Subcutaneous adipose tissue (tissue), 4 donors: Measurements from ENCODE around the gene KANTR. TPM values are rescaled to one million over a fixed set of nuclear protein-coding genes. Genes with fewer than 3 reads are reported as not detected.

Source experiments
- small RNA-seq: library from RNA; depleted of rRNA; stranded (forward); fragments of <200 nt; gene quantifications from one replicate; pipeline ENCODE3, GENCODE V24; 2016
- total RNA-seq, 4 donors: library from RNA; depleted of rRNA; stranded (reverse); fragments of >200 nt; gene quantifications; one replicate each; pipeline ENCODE4 v1.1.0, GENCODE V29; 2016
- TF ChIP-seq, protein P1 (sequence below): fragments of 450-650 bp; IDR thresholded peaks from one replicate; pipeline ENCODE4 v1.5.1; 2016; ENCODE audit warnings: low read depth, mild to moderate bottlenecking, control low read depth, antibody characterized with exemption, moderate library complexity

The KANTR gene
- total RNA-seq, 4 donors from 2014 or later = 14.6 to 41.3 (median 19.0) TPM

DNA sequence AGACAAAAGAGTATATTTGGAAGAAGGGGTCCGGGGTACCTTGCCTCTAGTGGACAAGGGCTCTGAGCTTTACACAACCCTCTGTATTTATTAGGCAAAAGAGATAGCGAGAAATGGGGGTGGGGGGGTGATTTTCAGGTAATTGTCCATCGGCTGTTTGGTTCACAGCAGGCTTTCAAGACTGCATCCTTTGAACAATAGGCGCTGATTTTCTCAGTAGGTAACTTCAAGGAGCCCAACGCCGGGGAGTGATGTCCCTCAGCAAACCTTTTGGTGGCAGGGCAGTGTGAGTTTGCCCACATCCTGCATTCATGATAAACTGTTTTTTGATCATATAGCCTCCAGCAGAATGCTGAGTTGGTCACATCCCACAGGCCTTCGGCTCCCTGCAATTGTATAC lies 69.5 kb downstream of the KANTR start:
- TF ChIP-seq, protein P1, sequence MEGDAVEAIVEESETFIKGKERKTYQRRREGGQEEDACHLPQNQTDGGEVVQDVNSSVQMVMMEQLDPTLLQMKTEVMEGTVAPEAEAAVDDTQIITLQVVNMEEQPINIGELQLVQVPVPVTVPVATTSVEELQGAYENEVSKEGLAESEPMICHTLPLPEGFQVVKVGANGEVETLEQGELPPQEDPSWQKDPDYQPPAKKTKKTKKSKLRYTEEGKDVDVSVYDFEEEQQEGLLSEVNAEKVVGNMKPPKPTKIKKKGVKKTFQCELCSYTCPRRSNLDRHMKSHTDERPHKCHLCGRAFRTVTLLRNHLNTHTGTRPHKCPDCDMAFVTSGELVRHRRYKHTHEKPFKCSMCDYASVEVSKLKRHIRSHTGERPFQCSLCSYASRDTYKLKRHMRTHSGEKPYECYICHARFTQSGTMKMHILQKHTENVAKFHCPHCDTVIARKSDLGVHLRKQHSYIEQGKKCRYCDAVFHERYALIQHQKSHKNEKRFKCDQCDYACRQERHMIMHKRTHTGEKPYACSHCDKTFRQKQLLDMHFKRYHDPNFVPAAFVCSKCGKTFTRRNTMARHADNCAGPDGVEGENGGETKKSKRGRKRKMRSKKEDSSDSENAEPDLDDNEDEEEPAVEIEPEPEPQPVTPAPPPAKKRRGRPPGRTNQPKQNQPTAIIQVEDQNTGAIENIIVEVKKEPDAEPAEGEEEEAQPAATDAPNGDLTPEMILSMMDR = no peak

DNA sequence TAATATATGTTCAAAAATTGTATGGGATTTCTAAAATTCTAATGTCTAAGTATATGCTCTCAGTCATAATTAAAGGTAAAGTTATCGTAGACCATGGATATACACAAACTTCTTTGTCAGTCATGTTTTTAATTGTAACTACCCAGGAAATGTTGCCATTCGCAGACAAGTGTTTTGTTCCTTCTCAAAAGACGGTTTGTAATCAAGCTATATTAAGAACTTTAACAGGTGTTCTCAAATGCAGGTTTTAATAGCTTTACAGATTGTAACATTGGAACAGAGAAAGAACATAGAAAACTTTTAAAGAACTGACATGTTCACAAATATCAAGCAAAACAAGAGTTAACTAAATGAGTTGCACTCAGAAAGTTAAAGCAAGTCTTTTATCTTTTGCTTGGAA lies 72.2 kb downstream of the KANTR start:
- TF ChIP-seq, protein P1 = no peak

DNA sequence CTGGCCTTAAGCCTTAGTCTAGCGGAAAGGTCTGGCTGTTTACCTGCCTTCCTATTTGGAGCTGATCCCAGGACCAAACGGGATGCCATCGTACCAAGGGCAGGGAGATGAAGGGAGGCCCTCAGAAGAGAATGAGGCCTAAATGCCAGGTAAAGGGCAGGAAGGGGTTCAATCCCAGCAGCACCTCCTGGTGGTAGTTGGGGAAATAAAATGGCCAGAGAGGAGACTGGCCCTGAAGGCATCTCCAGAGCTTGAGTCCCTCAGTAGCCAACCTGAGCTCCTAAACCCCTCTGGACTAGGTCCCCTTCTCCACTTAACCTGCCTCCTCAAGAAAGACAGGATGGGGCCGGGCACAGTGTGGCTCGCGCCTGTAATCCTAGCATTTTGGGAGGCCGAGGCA lies 77.4 kb downstream of the KANTR start:
- TF ChIP-seq, protein P1 = no peak

Small RNA genes within 50 kb of the gene (small RNA-seq; reads per million reads assigned to genes)
- gene AL139396.1 (not detected), gene AL591212.2 (not detected)

Other genes with a start within 250 kb of the KANTR start
- not detected for gene XAGE3, start 226.1 kb upstream of the KANTR start, total RNA-seq
- gene FAM156B, start 196.8 kb upstream of the KANTR start, total RNA-seq = 10 to 100 TPM; 21.6 to 55.9 (median 37.1) TPM
- gene FAM156A, start 135.6 kb upstream of the KANTR start, total RNA-seq = 10 to 100 TPM in 3 of 4 donors, 1 to 10 TPM in 1; 9.9 to 44.3 (median 18.0) TPM
- 1 to 10 TPM in 1 of 4 donors, under 1 TPM in 3; 0.33 to 1.1 (median 0.73) TPM for gene GPR173, start 45.4 kb upstream of the KANTR start, total RNA-seq
- gene TSPYL2, start 11.8 kb upstream of the KANTR start, total RNA-seq = 10 to 100 TPM; 33.5 to 56.6 (median 43.5) TPM
- 10 to 100 TPM; 43.7 to 71.6 (median 48.8) TPM for gene KDM5C, start 131.1 kb downstream of the KANTR start, total RNA-seq
- gene IQSEC2, start 187.4 kb downstream of the KANTR start, total RNA-seq = 10 to 100 TPM; 13.0 to 24.5 (median 19.2) TPM